ENCODE results near the gene EIPR1.

The EIPR1 gene

DNA sequence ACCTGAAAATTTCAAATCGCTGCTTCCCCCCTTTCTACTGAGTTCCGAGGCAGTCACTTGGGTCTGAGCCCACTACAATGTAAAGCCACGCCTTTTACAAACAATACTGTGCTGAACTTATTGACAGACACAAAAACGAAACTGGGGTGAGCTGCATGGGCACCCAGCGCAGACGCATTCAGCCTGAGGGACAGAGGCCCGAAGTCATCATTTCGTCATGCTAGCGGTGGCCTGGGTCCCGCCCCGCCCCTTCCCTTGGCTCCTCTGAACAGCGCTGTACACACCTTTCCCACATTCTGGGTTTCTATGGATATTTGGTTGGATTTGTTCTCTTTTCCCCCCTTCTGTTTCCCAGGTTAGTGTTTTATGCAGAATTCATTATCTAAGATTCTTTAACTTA lies 71.7 kb downstream of the EIPR1 start:
- DNase-seq (ENCODE audit: low read depth, low spot score), result no peak

DNA sequence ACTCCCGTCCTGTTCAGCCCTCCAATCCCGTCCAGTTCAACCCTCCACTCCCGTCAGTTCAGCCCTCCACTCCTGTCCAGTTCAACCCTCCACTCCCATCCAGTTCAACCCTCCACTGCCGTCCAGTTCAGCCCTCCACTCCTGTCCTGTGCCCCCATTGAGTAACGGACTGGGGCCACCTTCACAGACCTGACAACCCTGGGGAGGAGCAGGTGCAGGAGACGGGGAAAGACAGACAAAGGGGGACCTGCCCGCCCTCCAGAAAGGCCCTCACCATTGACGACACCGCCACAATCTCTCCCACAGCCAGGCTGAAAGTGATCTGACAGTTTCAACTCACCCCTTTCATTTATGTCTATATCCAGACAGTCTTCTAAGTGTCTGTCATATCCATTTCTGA lies 72.2 kb downstream of the EIPR1 start:
- no peak for DNase-seq (ENCODE audit: low read depth, low spot score)

DNA sequence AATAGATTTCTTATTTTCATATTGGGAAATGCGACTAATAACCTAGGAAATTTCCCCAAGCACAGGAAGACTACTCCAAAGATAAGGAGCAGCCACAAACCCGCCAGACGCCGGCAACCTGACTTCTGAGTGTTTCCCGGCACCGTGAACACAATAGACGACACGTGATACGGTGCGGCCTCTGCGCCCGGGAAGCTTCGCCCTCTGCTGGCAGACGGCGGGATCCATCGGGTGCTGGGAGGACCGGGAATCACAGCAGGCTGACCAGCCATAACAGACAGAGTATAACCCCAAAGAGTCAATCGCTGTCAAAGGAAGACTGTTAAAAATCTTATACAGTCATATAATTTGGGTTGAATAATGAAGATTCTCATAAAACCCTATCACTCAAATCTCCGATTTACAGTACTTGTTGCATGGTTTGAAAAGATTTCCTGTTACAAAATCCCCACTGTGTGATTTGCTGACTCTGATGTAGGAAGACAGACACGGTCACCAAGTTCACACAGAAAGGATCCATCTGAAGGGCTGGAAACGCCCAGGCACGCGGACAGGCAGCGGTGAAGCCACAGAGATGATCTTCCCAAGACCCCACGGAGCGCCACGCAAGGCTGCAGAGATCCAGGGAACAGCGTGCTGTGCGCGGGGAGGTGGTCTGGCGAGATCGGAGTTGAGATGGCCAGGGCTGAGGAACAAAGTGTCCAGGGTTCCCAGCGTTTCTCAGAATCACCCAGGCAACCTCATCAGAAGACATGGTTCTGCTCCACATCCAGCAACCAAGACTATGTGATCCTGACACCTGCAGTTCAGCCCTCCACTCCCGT lies 73.8 kb downstream of the EIPR1 start:
- peak; percentile 67 for DNase-seq (ENCODE audit: low read depth, low spot score)

DNA sequence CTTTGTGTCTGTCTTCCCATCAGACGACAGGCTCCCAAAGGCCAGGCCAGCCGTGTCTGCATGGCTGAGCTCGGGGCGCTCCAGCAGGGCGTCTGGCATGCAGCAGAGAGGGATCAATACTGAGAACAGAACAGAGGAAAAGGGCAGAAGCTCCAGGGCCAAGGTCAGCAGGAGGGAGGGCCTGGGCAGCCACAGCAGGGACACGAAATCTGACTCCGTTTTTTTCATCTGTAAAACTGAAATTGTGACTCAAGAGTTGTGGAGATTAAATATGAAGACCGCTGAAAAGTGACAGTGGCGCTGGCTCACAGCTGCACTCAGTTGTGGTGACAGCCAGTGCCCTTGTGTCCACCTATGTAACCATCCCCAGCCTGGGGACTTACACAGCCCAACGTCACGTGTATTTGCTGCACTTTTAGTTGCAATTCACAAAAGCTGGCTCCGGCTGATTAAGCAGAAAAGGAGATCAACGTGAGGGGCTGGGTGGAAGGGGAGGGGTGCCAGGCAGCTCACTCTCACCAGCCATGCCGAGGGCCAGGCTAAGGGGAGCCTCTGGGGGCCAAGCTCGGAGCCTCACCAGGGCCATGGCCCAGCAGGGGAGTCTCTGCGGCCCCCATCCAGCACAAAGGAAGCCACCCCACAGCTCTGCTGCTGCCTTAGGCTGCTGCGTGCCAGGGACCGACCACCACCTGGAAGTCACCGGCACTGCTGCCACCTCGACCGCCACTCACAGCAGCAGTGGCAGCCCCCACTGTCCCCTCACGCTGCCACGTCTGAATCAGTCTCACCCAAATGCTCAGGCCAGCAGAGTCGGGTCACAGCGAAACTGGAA lies 74.7 kb downstream of the EIPR1 start:
- no peak for DNase-seq (ENCODE audit: low read depth, low spot score)

DNA sequence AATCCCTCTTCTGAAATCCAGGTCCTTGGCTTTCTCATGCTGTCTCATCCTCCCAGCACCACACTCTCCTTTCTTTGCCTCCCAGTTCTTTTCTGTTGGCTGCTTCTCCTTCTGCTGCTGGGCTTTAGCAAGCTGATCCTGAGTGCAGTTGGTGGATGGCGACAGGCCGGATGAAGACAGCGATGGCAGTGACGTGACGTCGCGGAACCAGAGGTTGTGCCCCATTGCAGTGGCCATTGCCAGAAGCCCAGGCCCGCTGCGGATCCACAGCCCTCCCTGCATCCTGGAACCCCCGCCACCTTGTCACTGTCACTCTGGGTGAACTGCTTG lies 75.2 kb downstream of the EIPR1 start:
- DNase-seq (ENCODE audit: low read depth, low spot score), result no peak

DNA sequence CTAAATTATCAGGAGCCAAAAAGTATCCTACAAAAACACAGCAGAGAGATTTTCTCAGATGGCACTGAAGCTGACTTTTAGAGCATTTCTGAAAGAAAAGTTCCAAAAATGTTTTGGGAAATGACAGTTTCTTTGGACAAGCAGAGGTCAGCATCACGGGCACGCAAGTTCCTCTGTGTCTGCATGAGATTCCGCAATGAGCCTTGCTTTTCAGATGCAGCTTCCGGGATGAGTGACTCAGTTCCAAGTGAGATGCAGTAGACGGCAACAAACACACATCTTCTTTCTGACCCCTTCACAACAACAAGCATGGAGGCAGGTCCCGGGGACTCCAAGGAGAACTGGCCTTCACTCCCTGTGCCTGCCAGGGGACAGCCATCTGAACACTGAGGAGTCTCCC lies 76.6 kb downstream of the EIPR1 start:
- DNase-seq (ENCODE audit: low read depth, low spot score), result no peak

DNA sequence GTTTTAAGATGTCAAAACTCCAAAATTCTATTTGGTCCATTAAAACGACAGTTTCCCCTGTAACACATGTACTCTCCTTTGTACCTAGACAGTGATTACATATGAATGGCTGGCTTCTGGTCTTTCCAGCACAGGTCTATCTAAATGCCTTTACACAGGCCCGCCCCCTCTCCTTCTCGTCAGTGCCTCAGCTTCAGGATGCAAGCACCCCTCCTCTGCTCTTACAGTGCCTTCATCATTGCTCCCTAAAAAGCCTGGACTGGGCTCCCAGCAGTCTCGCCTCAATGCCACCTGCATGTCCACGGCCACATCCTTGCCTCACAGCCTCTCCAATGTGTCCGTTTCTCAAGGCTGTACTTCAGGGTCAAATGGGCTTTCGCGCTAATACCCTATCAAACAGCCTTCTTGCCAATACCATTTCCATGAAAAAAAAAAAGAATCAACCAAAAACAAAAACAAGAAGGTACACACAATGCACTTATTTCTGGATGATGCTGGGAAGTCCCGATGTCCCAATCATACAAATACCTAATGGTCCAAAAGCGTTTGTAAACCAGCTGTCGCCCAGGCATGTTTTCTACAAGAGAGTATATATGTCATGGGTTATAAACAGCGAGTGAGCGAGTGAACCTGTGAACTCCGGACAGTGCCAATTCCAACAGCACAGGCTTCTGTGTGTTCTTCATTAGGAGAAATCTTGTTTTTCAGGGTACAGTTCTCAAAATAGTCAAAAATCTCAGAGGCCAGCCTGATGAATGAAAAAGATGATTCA lies 77.2 kb downstream of the EIPR1 start:
- no peak for DNase-seq (ENCODE audit: low read depth, low spot score)

DNA sequence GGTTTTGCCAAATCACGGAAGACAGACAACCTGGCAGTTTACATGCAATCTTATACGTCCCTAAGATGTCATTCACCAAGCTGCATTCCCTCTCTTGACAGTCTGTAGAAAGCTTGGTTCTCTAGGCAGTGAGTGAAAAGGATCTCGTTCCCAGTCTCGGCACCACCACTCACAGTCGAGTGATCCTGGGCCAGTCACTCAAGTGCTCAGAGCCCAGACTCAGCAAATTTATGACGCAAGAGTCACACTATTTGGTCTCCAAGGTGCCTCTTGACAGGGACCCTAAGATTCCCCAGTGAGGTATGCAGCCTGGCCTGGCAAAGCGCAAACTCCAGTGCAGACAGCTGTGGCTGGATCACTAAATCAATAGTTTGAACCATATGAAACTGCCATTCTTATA lies 77.9 kb downstream of the EIPR1 start:
- DNase-seq (ENCODE audit: low read depth, low spot score), result no peak

DNA sequence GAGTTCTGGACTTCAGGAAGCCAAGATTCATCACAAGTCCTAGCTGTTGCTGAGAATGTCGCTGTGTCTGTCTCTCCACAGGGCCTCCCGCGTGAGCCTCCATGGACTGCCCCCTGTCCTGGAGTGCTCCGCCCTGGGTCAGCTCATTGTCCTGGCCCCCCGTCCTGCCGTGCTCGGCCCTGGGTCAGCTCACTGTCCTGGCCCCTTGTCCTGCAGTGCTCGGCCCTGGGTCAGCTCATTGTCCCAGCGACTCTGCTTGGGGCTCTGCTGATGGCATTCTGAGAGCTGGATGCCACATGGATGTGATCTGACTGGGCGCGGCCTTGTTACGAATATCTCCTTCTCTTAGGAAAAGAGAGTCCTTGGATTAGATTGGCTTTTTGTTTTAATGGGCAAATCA lies 78.5 kb downstream of the EIPR1 start:
- DNase-seq (ENCODE audit: low read depth, low spot score), result no peak

DNA sequence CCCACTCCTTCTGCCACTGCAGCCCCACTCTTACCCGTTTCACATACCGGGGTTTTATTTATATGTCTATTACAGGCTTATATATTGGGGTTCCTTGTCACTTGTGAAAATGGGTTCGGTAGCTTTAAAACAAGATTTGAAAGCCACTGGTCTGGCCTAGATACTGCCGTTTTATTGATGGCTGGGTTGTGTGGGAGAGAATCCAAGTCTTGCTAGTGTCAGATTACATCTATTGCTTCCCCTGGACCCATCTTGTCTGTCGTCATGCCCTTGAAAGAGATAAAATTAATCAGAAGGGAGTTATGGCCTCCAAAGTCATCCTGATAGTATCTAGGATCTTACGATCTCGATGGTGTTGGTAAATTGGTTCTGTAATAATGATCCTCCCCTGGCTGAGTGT lies 79.4 kb downstream of the EIPR1 start:
- DNase-seq (ENCODE audit: low read depth, low spot score), result no peak

DNA sequence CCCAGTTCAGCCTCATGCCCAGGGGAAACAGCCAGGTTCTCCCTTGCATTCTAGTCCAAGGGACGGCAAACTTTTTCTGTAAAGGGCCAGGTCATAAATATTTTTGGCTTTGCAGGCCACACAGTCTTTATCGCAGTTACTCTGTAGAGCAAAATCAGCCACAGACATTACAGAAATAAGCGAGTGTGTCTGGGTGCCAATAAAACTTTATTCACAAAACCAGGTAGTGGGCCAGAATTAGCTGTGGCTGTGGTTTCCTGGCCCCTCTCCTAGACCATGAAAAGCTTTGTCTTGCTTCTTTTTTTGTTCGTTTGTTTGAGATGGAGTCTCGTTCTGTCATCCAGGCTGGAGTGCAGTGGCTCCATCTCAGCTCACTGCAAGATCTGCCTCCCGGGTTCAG lies 80.1 kb downstream of the EIPR1 start:
- no peak for DNase-seq (ENCODE audit: low read depth, low spot score)

DNA sequence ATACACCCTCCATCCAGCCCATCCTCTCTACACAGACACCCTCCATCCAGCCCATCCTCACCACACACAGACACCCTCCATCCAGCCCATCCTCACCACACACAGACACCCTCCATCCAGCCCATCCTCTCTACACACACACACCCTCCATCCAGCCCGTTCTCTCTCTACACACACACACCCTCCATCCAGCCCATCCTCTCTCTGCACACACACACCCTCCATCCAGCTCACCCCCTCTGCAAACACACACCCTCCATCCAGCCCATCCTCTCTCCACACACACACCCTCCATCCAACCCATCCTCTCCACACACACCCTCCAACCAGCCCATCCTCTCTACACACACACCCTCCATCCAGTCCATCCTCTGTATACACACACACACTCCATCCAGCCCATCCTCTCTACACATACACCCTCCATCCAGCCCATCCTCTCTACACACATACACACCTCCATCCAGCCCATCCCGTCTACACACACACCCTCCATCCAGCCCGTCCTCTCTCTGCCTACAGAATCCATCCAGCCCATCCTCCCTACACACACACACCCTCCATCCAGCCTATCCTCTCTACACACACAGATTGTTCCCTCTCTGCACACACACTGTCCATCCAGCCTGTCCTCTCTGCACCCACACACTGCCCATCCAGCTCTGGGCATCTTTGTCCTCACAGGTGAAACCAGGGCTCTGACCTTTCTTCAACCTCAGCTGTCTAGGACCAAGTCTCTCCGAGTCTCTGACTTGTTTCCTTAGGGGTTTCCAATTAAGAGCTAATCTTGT lies 81.2 kb downstream of the EIPR1 start:
- no peak for DNase-seq (ENCODE audit: low read depth, low spot score)

DNA sequence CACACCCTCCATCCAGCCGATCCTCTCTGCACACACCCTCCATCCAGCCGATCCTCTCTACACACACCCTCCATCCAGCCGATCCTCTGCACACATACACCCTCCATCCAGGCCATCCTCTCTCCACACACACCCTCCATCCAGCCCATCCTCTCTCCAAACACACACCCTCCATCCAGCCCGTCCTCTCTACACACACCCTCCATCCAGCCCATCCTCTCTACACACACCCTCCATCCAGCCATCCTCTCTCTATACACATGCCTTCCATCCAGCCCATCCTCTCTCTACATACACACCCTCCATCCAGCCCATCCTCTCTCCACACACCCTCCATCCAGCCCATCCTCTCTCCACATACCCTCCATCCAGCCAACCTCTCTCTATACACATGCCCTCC lies 83.1 kb downstream of the EIPR1 start:
- DNase-seq (ENCODE audit: low read depth, low spot score), result no peak

DNA sequence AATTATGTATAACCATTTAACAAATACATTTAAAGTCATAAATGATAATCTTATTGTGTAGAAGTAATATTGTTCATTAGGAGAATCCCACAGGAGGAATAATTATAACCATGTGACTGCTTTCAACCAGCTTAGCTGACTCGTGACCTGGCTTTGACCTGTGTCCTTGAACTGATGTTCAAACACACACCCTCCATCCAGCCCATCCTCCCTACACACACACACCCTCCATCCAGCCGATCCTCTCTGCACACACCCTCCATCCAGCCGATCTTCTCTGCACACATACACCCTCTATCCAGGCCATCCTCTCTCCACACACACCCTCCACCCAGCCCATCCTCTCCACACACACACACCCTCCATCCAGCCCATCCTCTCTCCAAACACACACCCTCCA lies 83.5 kb downstream of the EIPR1 start:
- no peak for DNase-seq (ENCODE audit: low read depth, low spot score)

DNA sequence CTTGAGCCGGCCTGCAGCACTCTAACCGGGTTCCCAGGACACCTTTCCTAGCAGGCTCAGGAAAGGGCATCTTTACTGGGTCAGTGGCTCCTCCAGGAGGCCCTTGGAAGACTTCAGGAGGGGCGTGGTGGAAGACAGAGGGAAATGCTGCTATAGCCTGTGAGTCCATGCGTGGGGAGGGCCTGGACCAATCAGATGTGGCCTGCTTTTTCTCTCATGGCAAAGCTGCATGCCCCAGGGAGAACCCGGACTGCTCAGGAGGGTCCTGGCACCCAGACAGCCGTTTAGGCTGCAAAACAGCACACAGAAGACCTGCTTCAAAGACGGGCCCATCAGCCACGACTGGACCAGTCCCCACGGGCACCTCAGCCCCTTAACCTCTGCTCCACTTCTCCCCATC lies 84.4 kb downstream of the EIPR1 start:
- no peak for DNase-seq (ENCODE audit: low read depth, low spot score)

DNA sequence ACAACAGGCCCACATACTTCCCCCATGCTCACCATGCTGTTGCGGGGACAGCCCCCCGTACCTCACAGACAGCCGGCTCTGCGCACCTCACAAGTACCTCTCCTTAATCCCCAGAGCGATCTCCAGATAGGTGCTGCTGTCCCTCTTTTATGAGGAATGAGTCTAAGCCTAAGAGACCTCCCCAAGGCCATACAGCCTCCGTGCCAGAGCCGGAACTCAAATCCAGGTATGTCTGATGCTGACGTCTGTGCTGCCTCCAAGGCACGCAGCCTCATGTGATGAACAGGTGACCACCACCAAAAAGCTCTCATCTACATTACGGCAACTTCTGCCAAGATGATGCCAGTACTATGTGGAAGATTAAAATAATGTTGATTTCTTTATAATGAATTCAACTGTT lies 85.2 kb downstream of the EIPR1 start:
- no peak for DNase-seq (ENCODE audit: low read depth, low spot score)

DNA sequence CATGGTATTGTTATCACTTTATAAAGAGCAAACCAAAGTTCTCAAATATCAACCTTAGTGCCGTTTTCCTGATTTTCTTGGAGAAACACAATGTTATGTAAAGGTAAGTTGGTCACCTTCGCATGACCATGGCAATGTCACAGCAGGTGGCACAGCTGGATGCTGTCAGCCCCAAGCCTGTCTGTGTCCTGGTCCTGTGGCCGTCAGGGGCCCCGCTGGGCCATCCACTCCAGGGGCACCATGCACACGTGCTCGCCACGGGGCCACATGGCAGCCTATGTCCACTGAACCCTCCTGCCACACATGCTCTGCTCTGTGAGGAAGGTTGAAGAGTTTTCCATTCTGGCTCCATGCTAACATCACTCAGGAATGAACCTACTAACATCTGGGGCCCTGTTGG lies 85.9 kb downstream of the EIPR1 start:
- no peak for DNase-seq (ENCODE audit: low read depth, low spot score)

DNA sequence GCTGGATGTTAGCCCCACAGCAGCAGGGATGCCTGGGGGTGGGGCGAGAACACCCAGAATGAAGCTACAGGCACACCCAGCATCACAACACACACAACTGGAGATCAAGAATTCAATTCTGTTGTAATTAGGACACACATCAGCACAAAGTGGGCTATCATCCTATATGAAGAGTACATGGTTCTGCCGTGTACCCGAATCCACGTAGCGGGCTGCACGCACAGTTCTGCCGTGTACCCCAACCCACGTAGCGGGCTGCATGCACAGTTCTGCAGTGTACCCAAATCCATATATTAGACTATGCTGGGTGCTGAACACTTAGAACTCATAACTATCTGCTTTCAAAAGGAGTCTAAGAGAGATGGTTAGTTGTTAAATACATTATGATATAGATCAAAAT lies 86.5 kb downstream of the EIPR1 start:
- no peak for DNase-seq (ENCODE audit: low read depth, low spot score)

DNA sequence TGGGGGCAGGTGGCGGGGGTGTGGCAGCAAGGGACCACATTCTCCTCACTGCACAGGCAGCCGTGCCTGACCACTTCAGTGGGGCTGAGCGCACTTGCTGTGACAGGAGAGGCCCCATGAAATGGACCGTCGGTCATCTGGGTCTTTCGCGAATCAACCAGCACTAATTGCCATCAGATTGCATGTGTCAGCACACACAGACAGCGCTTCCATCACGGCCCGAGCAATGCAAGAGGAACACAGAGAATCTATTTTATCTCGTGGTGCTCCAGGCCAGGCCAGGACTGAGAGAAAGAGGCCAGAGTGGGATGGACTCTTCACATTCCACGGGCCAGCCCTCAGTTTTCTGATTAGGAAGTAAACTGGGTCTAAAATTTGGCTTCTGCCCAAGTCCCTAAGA lies 87.0 kb downstream of the EIPR1 start:
- DNase-seq (ENCODE audit: low read depth, low spot score), result no peak

DNA sequence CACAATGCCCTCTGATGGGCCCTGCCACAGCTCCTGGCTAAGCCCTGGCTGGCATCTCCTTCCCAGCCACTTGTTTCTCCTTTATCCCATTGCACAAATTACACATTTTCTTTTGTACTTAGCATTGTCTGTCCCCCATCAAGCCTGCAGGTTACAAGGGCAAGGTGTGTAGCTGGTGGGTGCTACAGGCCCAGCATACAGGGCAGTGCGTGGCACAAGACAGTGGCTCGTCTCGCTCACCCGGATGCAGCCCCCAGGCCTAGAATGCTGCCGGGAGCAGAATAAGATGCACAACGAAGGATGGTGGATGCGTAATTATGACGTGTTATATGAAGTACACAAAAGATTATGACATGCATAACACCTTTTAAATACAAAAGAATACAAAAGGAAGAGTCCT lies 87.6 kb downstream of the EIPR1 start:
- DNase-seq (ENCODE audit: low read depth, low spot score), result no peak

DNA sequence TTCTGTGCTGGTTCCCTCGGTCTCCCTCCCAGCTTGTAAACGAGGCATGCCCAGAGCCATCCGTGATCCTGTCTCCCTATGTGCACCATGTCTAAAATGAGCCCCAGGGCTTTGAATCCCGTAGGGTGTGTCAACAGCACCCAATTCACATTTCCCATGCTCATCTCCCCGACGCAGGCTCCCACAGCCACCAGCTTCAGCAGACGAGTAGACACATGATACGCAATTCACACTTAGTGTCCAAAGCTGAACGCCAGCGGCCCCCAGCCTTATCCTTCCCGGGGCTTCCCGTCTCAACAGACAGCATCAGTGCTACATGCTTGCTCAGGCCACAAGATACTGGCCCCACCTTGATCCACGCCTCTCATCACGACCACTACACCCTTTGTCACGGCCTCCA lies 88.1 kb downstream of the EIPR1 start:
- no peak for DNase-seq (ENCODE audit: low read depth, low spot score)

DNA sequence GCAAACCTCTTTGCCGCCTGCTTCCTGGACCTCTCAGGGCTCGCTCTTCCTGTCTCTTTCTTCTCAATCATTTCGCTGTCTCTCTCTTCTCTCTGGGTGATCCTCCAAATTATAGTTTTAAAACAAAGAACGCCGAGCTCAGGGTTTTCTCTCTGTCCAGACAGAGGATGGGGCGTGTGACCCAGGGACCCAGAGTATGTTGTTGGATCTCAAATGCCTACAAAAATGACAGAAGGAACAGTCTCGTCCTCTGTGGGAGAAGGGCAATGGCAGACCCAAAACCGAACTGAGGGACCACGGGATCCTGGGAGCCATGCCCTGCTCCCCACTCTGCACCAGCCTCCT lies 88.5 kb downstream of the EIPR1 start:
- no peak for DNase-seq (ENCODE audit: low read depth, low spot score)

Measured in smooth muscle cell of the brain vasculature (primary cell).